Tibial artery (tissue), 4 donors: ENCODE results near the gene RBM33.
"Not testable (repeated sequence)": the region's sequence is repeated elsewhere in the genome, so short reads cannot be mapped to it uniquely, and the experiment has no call there.

Source experiments
- DNase-seq, 2 donors: peaks; one replicate each; pipeline ENCODE4 v3.0.0-alpha.2; 2019
- H3K27ac ChIP-seq, 2 donors: fragments of 200-600 bp; sonication (generic) in 1 of 2; 1 replicate in 1 of 2; 2 replicates in 1 of 2; pipeline ENCODE4 v1.5.1; 2018 to 2019; ENCODE audit warnings: mild to moderate bottlenecking in 1 of 2
- H3K27me3 ChIP-seq, 2 donors: fragments of 200-600 bp; sonication (generic) in 1 of 2; one replicate each; pipeline versions ENCODE4 v1.5.1 to v1.6.0; 2016 to 2019
- H3K36me3 ChIP-seq, 3 donors: fragments of 200-600 bp; sonication (generic) in 2 of 3; one replicate each; pipeline ENCODE4 v1.5.1; 2016 to 2019; ENCODE audit warnings: mild to moderate bottlenecking in 2 of 3
- H3K4me1 ChIP-seq, 4 donors: fragments of 200-600 bp; sonication (generic) in 2 of 4; 1 replicate in 3 of 4; 2 replicates in 1 of 4; pipeline ENCODE4 v1.5.1; 2016 to 2019
- H3K4me3 ChIP-seq, 2 donors: fragments of 200-600 bp; sonication (generic) in 1 of 2; 1 replicate in 1 of 2; 2 replicates in 1 of 2; pipeline ENCODE4 v1.5.1; 2018 to 2019; ENCODE audit warnings: mild to moderate bottlenecking in 2 of 2
- H3K9me3 ChIP-seq, 3 donors: fragments of 200-600 bp; sonication (generic) in 1 of 3; one replicate each; pipeline ENCODE4 v1.5.1; 2016 to 2019
- intact Hi-C: fragments of 100-400 bp; cut with DNase I; formaldehyde crosslinking; loops from one replicate; pipeline ENCODE4 v1.15.0; 2023; ENCODE audit warnings: low total_unique reads
- TF ChIP-seq, protein P1 (sequence below), 2 experiments: fragments of 200-600 bp in 1 of 2; fragments of 450-650 bp in 1 of 2; IDR thresholded peaks; one replicate each; pipeline ENCODE4 v1.5.1; 2017 to 2019; ENCODE audit warnings: antibody characterized with exemption in 2 of 2, mild to moderate bottlenecking in 1 of 2, moderate library complexity in 1 of 2

RBM33 gene

GRCh38 chr7:155609185-155609584 is 35.3 kb upstream of the RBM33 start:
- peaks cover 0 to 7% of the 10 kb centered on the region in 2 donors for H3K27me3 ChIP-seq
- H3K4me1 ChIP-seq, result no peaks in the 10 kb centered on the region
- no peaks in the 10 kb centered on the region for H3K36me3 ChIP-seq
- intact Hi-C loops, result no loop called here
- H3K9me3 ChIP-seq, result no peaks in the 10 kb centered on the region
- no peak for DNase-seq
- no peak overlapping the region for H3K4me3 ChIP-seq
- no peak overlapping the region for H3K27ac ChIP-seq
- TF ChIP-seq, protein P1, sequence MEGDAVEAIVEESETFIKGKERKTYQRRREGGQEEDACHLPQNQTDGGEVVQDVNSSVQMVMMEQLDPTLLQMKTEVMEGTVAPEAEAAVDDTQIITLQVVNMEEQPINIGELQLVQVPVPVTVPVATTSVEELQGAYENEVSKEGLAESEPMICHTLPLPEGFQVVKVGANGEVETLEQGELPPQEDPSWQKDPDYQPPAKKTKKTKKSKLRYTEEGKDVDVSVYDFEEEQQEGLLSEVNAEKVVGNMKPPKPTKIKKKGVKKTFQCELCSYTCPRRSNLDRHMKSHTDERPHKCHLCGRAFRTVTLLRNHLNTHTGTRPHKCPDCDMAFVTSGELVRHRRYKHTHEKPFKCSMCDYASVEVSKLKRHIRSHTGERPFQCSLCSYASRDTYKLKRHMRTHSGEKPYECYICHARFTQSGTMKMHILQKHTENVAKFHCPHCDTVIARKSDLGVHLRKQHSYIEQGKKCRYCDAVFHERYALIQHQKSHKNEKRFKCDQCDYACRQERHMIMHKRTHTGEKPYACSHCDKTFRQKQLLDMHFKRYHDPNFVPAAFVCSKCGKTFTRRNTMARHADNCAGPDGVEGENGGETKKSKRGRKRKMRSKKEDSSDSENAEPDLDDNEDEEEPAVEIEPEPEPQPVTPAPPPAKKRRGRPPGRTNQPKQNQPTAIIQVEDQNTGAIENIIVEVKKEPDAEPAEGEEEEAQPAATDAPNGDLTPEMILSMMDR (IDR thresholded peaks at IDR 0.05), result no peak

DNA sequence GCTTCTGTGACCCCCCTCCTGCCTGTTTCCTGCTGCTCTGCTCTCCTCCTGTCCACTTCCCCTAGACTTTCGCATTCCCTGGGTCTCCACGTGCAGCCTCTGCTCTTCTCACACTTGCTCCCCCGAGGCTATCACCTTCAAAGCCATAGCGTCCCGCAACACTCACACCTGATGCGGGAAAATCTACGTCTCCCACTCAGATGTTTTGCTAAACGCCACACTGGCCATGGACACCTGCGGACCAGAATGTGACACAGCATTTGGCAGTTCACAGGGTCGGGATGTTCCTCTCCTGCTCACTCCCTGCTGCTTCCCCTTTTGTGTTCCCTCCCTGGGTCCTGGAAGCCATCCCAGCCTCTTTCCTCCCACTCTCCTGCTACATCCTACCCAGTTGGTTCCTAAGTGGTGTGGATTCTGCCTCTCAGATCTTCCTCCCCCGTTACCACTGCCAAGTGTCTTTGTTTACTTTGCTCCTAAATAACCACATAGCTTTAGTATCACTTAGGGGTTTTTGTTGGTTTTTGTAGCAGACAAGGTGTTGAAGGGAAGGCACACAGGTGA is 33.7 kb upstream of the RBM33 start:
- DNase-seq, result no peak
- intact Hi-C loops, result no loop called here
- TF ChIP-seq, protein P1 (IDR thresholded peaks at IDR 0.05), result no peak
- Histone ChIP-seq H3K4me3 (no peak overlapping the region), H3K9me3 (no peaks in the 10 kb centered on the region), H3K36me3 (no peaks in the 10 kb centered on the region), H3K27ac (no peak overlapping the region), H3K4me1 (no peaks in the 10 kb centered on the region), H3K27me3 (peaks cover 0 to 6% of the 10 kb centered on the region in 2 donors)

- TF ChIP-seq, protein P1 (IDR thresholded peaks at IDR 0.05), result no peak
- DNase-seq, result no peak
- intact Hi-C loops, result no loop called here
- Histone ChIP-seq H3K9me3 (no peaks in the 10 kb centered on the region), H3K4me1 (no peaks in the 10 kb centered on the region), H3K27ac (no peak overlapping the region), H3K27me3 (peaks cover 0 to 6% of the 10 kb centered on the region in 2 donors), H3K4me3 (no peak overlapping the region), H3K36me3 (no peaks in the 10 kb centered on the region)
Observed at GRCh38 chr7:155611808-155612447, 32.5 kb upstream of the RBM33 start.

DNA sequence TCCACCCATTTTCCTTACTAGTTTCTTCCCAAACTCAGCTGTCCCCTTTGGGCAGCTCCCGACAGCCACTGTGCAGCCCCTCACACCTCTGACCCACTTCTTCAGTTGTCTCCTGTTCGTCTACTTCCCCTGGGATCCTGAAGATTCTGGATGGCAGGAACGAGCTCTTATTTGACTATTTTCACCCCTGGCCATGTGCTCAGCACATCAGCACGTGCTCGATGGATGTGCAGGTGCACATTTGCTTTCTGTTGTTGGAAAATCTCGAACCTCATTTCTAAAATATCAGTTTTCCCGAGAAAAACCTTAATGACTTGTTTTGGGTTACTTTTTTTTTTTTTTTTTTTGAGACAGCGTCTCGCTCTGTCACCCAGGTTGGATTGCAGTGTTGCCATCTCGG is 31.8 kb upstream of the RBM33 start:
- no peak overlapping the region for H3K4me3 ChIP-seq
- no peak for DNase-seq
- H3K4me1 ChIP-seq, result no peaks in the 10 kb centered on the region
- H3K36me3 ChIP-seq, result no peaks in the 10 kb centered on the region
- TF ChIP-seq, protein P1 (IDR thresholded peaks at IDR 0.05), result no peak
- no peaks in the 10 kb centered on the region for H3K9me3 ChIP-seq
- no peak overlapping the region for H3K27ac ChIP-seq
- intact Hi-C loops, result no loop called here
- H3K27me3 ChIP-seq, result peaks cover 0 to 6% of the 10 kb centered on the region in 2 donors

GRCh38 chr7:155615085-155615484 is 29.4 kb upstream of the RBM33 start:
- intact Hi-C loops, DNase-seq, H3K9me3 ChIP-seq, H3K27me3 ChIP-seq, H3K4me3 ChIP-seq, H3K27ac ChIP-seq, H3K4me1 ChIP-seq, H3K36me3 ChIP-seq: not testable (repeated sequence)

DNA sequence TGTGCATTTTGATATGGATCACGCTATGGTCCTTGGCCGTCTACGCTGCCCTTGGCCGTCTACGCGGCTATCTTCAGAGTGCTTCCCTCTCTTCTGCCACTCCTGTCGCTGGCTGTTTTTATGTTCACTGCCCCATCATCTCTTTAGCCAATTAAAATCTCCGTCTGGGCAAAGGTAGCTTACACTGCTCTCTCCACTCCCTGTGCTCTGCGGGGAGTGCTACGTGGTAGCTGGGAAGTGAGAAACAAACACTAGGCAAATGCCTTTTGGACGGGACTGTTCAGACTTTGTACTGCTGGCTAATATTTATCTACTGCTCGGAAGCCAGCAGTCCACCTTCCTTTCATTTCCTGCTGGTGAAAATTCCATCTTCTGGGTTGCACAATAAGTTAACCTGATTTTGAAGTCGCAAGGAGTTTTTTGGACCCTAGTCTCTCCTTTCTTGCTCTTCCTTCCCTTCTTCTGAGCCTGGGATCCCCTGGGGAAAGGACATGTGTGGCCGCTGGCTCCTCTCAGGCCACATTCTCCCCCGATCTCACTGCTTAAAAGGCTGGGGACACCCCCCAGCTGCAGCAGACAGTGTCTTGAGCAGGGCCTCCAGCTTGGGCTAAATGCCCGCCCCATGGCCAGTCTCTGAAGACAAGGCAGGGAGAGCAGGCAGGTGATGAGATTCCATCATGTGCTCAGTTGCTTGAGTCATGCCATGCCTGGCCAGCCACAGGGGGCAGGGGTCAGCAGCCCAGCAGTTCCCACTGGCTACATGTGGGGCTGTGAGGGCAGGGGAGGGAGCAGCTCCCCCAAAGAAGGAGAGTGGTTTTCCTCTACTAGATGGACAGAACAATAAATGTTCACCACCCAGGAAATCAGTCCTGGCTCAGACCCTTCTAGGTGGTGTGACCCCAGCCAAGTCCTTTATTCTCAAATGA is 25.5 kb upstream of the RBM33 start:
- H3K36me3 ChIP-seq, result no peaks in the 10 kb centered on the region
- no peaks in the 10 kb centered on the region for H3K4me1 ChIP-seq
- H3K4me3 ChIP-seq, result no peak overlapping the region
- H3K9me3 ChIP-seq, result no peaks in the 10 kb centered on the region
- TF ChIP-seq, protein P1 (IDR thresholded peaks at IDR 0.05), result no peak
- no peak overlapping the region for H3K27ac ChIP-seq
- H3K27me3 ChIP-seq, result peaks cover 0 to 13% of the 10 kb centered on the region in 2 donors
- intact Hi-C loops, result no loop called here
- DNase-seq, result no peak
